OCI-LY3 (cell line): ENCODE measurements around the gene CELF4.

ENCODE experiments used
- H2AFZ ChIP-seq: fragments of 200-600, 300-600 bp; shearing (Covaris generic); 2 replicates; pipeline ENCODE4 v1.6.0; 2014; ENCODE audit warnings: antibody characterized with exemption, low read depth, low read length
- H3K27ac ChIP-seq: fragments of 200-600, 300-600 bp; sonication (generic); 2 replicates; pipeline ENCODE4 v1.5.1; 2014; ENCODE audit warnings: mild to moderate bottlenecking, low read length, moderate library complexity, mixed read lengths
- H3K27me3 ChIP-seq: fragments of 200-600, 300-600 bp; sonication (generic); 2 replicates; pipeline ENCODE4 v1.6.1; 2014; ENCODE audit warnings: low read depth, low read length, mixed read lengths
- H3K36me3 ChIP-seq: fragments of 200-600, 300-600 bp; sonication (generic); replicated peaks from 2 replicates; pipeline ENCODE3; 2014; ENCODE audit warnings: low read depth, low read length, mixed read lengths
- H3K4me1 ChIP-seq: fragments of 300-600, 200-600 bp; sonication (generic); 2 replicates; pipeline ENCODE4 v1.6.1; 2014; ENCODE audit warnings: low read length, mixed read lengths
- H3K4me2 ChIP-seq: fragments of 200-600, 300-600 bp; sonication (generic); 2 replicates; pipeline ENCODE4 v1.6.1; 2014; ENCODE audit warnings: low read length, mixed read lengths
- H3K4me3 ChIP-seq: fragments of 300-600, 200-600 bp; sonication (generic); 2 replicates; pipeline ENCODE4 v1.5.1; 2014; ENCODE audit warnings: antibody characterized with exemption, mild to moderate bottlenecking, low read length, moderate library complexity
- H3K79me2 ChIP-seq: fragments of 300-600, 200-600 bp; shearing (Covaris generic); 2 replicates; pipeline ENCODE4 v1.6.1; 2014; ENCODE audit warnings: mild to moderate bottlenecking, low read length, mixed read lengths
- H3K9ac ChIP-seq: fragments of 300-600, 200-600 bp; shearing (Covaris generic); 2 replicates; pipeline ENCODE4 v1.6.0; 2014; ENCODE audit warnings: mild to moderate bottlenecking, low read length, moderate library complexity
- H3K9me3 ChIP-seq: fragments of 200-600, 300-600 bp; shearing (Covaris generic); 2 replicates; pipeline ENCODE4 v1.6.1; 2014; ENCODE audit warnings: low read length, mixed read lengths; ENCODE audit not compliant: insufficient read depth
- H4K20me1 ChIP-seq: fragments of 200-600, 300-600 bp; sonication (generic); 2 replicates; pipeline ENCODE4 v1.6.1; 2016; ENCODE audit warnings: low read length, mixed read lengths; ENCODE audit not compliant: insufficient read depth
- CTCF ChIP-seq: fragments of 200-600, 300-600 bp; sonication (generic); IDR thresholded peaks from 2 replicates; pipeline ENCODE4 v1.5.1; 2014; ENCODE audit warnings: antibody characterized with exemption, low read length, low read depth
- EZH2phosphoT487 ChIP-seq: fragments of 200-600 bp; shearing (Covaris generic); IDR thresholded peaks from 2 replicates; pipeline ENCODE4 v1.6.1; 2018; ENCODE audit warnings: antibody characterized with exemption, mixed run types, low read depth

The CELF4 gene

GRCh38 chr18:37520508-37520907, 45.1 kb downstream of the CELF4 start:
- H3K36me3 ChIP-seq, result no peaks in the 10 kb centered on the region
- TF ChIP-seq CTCF (no peak), EZH2phosphoT487 (no peak)
- no peak overlapping the region for H3K4me2 ChIP-seq
- no peaks in the 10 kb centered on the region for H3K9me3 ChIP-seq
- no peaks in the 10 kb centered on the region for H4K20me1 ChIP-seq
- no peak overlapping the region for H3K27ac ChIP-seq
- no peaks in the 10 kb centered on the region for H3K79me2 ChIP-seq
- H3K4me3 ChIP-seq, result no peak overlapping the region
- H3K9ac ChIP-seq, result no peak overlapping the region
- no peaks in the 10 kb centered on the region for H3K27me3 ChIP-seq
- H3K4me1 ChIP-seq, result no peaks in the 10 kb centered on the region
- H2AFZ ChIP-seq, result no peak overlapping the region

GRCh38 chr18:37519510-37520135, 46.0 kb downstream of the CELF4 start:
- no peaks in the 10 kb centered on the region for H3K9me3 ChIP-seq
- TF ChIP-seq EZH2phosphoT487, result no peak
- TF ChIP-seq CTCF, result no peak

GRCh38 chr18:37516361-37516853, 49.2 kb downstream of the CELF4 start:
- Histone ChIP-seq H3K27me3 (peaks cover 11% of the 10 kb centered on the region), H3K4me1 (no peaks in the 10 kb centered on the region), H3K79me2 (no peaks in the 10 kb centered on the region), H3K9me3 (no peaks in the 10 kb centered on the region), H3K9ac (no peak overlapping the region), H3K4me2 (no peak overlapping the region), H3K27ac (no peak overlapping the region), H2AFZ (no peak overlapping the region), H3K4me3 (no peak overlapping the region), H4K20me1 (no peaks in the 10 kb centered on the region), H3K36me3 (no peaks in the 10 kb centered on the region)
- TF ChIP-seq EZH2phosphoT487 (no peak), CTCF (no peak)

More at GRCh38 chr18:37519510-37520135, 46.0 kb downstream of the CELF4 start:
- Histone ChIP-seq H3K4me1 (no peaks in the 10 kb centered on the region), H3K27me3 (no peaks in the 10 kb centered on the region), H3K27ac (no peak overlapping the region), H3K79me2 (no peaks in the 10 kb centered on the region), H2AFZ (no peak overlapping the region), H3K36me3 (no peaks in the 10 kb centered on the region), H3K9ac (no peak overlapping the region), H3K4me2 (no peak overlapping the region), H3K4me3 (no peak overlapping the region), H4K20me1 (no peaks in the 10 kb centered on the region)

- Histone ChIP-seq H3K36me3 (no peaks in the 10 kb centered on the region), H3K27ac (no peak overlapping the region), H3K4me1 (no peaks in the 10 kb centered on the region), H3K9me3 (no peaks in the 10 kb centered on the region), H3K4me3 (no peak overlapping the region), H3K9ac (no peak overlapping the region), H3K27me3 (peaks cover 12% of the 10 kb centered on the region), H2AFZ (no peak overlapping the region), H3K79me2 (no peaks in the 10 kb centered on the region), H3K4me2 (no peak overlapping the region), H4K20me1 (no peaks in the 10 kb centered on the region)
- no peak for TF ChIP-seq CTCF
- TF ChIP-seq EZH2phosphoT487, result no peak
Observed at GRCh38 chr18:37514953-37515352, 50.6 kb downstream of the CELF4 start.
